ENCODE results near the gene CTNND2.
"Not testable (repeated sequence)": the region's sequence is repeated elsewhere in the genome, so short reads cannot be mapped to it uniquely, and the experiment has no call there.

The CTNND2 gene

DNA sequence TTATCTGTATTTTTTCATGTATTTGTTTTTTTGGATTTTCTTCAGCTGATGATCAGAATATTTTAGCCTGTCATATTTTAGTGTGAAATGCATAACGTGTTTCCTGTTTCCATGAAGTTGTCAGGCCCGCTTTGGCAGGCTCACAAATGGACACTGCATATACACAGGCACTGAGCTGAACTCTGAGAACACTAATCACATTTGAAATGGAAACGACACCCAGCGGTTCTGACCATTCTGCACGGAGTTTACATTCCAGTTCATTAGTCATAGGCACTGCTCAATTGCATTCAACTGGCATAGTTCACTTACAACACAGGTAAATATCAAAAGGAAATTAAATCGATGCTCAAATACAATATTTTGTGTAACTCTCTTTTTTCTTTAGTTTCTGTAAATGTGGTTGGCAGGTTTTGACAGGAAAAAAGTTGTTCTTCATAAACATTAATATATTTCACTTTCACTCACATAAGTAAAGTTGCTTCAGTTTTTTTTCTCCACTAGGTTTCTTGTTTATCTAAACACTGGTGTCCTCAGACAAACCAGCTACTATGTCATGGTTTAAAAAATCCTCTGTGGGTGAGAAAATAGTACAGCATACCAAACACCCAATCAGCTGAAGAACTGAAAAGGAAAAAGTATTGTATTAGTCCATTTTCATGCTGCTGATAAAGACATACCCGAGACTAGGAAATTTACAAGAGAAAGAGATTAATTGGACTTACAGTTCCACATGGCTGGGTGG lies 584.2 kb downstream of the CTNND2 start:
- Histone ChIP-seq H3K27me3 (ENCODE audit: insufficient read depth, low read length, poor library complexity) (no peaks in the 10 kb centered on the region), H3K36me3 (ENCODE audit: insufficient read depth, low read length) (no peaks in the 10 kb centered on the region), H3K4me1 (ENCODE audit: insufficient read depth, low read length) (no peaks in the 10 kb centered on the region), H3K9me3 (ENCODE audit: insufficient read depth, low read length, severe bottlenecking) (no peaks in the 10 kb centered on the region), H3K4me3 (ENCODE audit: low read depth in 1 of 2, low read length in 2 of 2) (no peak overlapping the region), H3K79me2 (ENCODE audit: insufficient read depth, low read length) (no peaks in the 10 kb centered on the region), H4K20me1 (ENCODE audit: insufficient read depth, low read length) (no peaks in the 10 kb centered on the region), H3K27ac (ENCODE audit: low read length) (no peak overlapping the region), H3K9ac (ENCODE audit: low read depth, low read length) (no peak overlapping the region), H2AFZ (ENCODE audit: low read depth, low read length) (no peak overlapping the region), H3K4me2 (ENCODE audit: insufficient read depth, low read length) (no peak overlapping the region)
- no peak for ATAC-seq (ENCODE audit: insufficient read depth, low read depth)
- TF ChIP-seq, protein P1, sequence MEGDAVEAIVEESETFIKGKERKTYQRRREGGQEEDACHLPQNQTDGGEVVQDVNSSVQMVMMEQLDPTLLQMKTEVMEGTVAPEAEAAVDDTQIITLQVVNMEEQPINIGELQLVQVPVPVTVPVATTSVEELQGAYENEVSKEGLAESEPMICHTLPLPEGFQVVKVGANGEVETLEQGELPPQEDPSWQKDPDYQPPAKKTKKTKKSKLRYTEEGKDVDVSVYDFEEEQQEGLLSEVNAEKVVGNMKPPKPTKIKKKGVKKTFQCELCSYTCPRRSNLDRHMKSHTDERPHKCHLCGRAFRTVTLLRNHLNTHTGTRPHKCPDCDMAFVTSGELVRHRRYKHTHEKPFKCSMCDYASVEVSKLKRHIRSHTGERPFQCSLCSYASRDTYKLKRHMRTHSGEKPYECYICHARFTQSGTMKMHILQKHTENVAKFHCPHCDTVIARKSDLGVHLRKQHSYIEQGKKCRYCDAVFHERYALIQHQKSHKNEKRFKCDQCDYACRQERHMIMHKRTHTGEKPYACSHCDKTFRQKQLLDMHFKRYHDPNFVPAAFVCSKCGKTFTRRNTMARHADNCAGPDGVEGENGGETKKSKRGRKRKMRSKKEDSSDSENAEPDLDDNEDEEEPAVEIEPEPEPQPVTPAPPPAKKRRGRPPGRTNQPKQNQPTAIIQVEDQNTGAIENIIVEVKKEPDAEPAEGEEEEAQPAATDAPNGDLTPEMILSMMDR (IDR thresholded peaks at IDR 0.05; ENCODE audit: borderline replicate concordance, extremely low read depth, low read length, poor library complexity, severe bottlenecking), result no peak
- TF ChIP-seq EZH2 (IDR thresholded peaks at IDR 0.05; ENCODE audit: borderline replicate concordance, low read depth, low read length, severe bottlenecking), result no peak
- no peak for DNase-seq

DNA sequence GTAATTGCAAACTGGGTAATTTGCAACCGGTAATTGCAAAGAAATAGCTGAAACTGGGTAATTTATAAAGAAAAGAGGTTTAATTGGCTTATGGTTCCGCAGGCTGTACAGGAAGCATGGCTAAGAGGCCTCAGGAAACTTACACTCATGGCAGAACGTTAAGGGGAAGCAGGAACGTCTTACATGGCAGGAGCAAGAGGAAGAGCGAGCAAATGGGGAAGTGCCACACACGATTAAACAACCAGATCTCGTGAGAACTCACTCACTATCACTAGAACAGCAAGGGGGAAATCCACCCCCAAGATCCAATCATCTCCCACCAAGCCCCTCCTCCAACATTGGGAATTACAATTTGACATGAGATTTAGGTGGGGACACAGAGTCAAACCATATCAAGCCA lies 590.6 kb downstream of the CTNND2 start:
- H3K9me3 ChIP-seq (ENCODE audit: insufficient read depth, low read length, severe bottlenecking); H3K9ac ChIP-seq (ENCODE audit: low read depth, low read length); H3K4me2 ChIP-seq (ENCODE audit: insufficient read depth, low read length); H3K4me3 ChIP-seq (ENCODE audit: low read depth in 1 of 2, low read length in 2 of 2); H4K20me1 ChIP-seq (ENCODE audit: insufficient read depth, low read length); H3K27me3 ChIP-seq (ENCODE audit: insufficient read depth, low read length, poor library complexity); H3K4me1 ChIP-seq (ENCODE audit: insufficient read depth, low read length); H2AFZ ChIP-seq (ENCODE audit: low read depth, low read length); H3K79me2 ChIP-seq (ENCODE audit: insufficient read depth, low read length); H3K36me3 ChIP-seq (ENCODE audit: insufficient read depth, low read length); H3K27ac ChIP-seq (ENCODE audit: low read length); DNase-seq; ATAC-seq (ENCODE audit: insufficient read depth, low read depth): not testable (repeated sequence)

DNA sequence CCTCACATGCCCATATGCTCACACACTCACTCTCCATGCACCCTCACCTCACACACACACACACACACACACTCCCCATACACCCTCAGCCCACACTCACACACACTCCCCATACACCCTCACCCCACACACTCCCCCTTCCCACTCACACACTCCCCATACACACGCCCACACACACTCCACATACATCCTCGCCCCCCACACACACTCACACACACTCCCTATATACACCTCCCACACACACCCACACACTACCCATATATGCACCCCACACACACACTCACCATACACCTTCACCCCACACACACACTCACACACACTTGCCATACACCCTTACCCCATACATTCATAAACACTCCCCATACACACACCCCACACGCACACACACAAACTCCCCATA lies 592.5 kb downstream of the CTNND2 start:
- no peak for TF ChIP-seq EZH2 (IDR thresholded peaks at IDR 0.05; ENCODE audit: borderline replicate concordance, low read depth, low read length, severe bottlenecking)
- TF ChIP-seq, protein P1 (IDR thresholded peaks at IDR 0.05; ENCODE audit: borderline replicate concordance, extremely low read depth, low read length, poor library complexity, severe bottlenecking), result no peak
- H2AFZ ChIP-seq (ENCODE audit: low read depth, low read length), result no peak overlapping the region
- no peaks in the 10 kb centered on the region for H4K20me1 ChIP-seq (ENCODE audit: insufficient read depth, low read length)
- no peaks in the 10 kb centered on the region for H3K4me1 ChIP-seq (ENCODE audit: insufficient read depth, low read length)
- ATAC-seq (ENCODE audit: insufficient read depth, low read depth) (no peak), DNase-seq (no peak)
- no peaks in the 10 kb centered on the region for H3K27me3 ChIP-seq (ENCODE audit: insufficient read depth, low read length, poor library complexity)
- no peaks in the 10 kb centered on the region for H3K36me3 ChIP-seq (ENCODE audit: insufficient read depth, low read length)
- H3K4me3 ChIP-seq (ENCODE audit: low read depth in 1 of 2, low read length in 2 of 2), result no peak overlapping the region
- H3K9me3 ChIP-seq (ENCODE audit: insufficient read depth, low read length, severe bottlenecking), result no peaks in the 10 kb centered on the region
- no peaks in the 10 kb centered on the region for H3K79me2 ChIP-seq (ENCODE audit: insufficient read depth, low read length)
- no peak overlapping the region for H3K4me2 ChIP-seq (ENCODE audit: insufficient read depth, low read length)
- no peak overlapping the region for H3K9ac ChIP-seq (ENCODE audit: low read depth, low read length)
- H3K27ac ChIP-seq (ENCODE audit: low read length), result no peak overlapping the region

DNA sequence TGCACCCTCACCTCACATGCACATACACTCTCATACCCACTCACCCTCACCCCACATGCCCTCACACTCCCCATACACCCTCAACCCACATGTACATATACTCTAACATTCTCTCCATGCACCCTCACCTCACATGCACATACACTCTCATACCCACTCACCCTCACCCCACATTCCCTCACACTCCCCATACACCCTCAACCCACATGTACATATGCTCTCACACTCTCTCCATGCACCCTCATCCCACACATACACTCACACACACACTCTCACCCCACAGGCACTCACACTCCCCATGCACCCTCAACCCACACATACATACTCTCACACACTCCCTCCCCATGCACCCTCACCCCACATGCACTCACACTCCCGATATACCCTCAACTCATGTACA lies 593.0 kb downstream of the CTNND2 start:
- Histone ChIP-seq H3K79me2 (ENCODE audit: insufficient read depth, low read length) (no peaks in the 10 kb centered on the region), H3K4me1 (ENCODE audit: insufficient read depth, low read length) (no peaks in the 10 kb centered on the region), H2AFZ (ENCODE audit: low read depth, low read length) (no peak overlapping the region), H3K4me2 (ENCODE audit: insufficient read depth, low read length) (no peak overlapping the region), H3K27ac (ENCODE audit: low read length) (no peak overlapping the region), H3K9ac (ENCODE audit: low read depth, low read length) (no peak overlapping the region), H3K9me3 (ENCODE audit: insufficient read depth, low read length, severe bottlenecking) (no peaks in the 10 kb centered on the region), H3K27me3 (ENCODE audit: insufficient read depth, low read length, poor library complexity) (no peaks in the 10 kb centered on the region), H3K36me3 (ENCODE audit: insufficient read depth, low read length) (no peaks in the 10 kb centered on the region), H3K4me3 (ENCODE audit: low read depth in 1 of 2, low read length in 2 of 2) (no peak overlapping the region), H4K20me1 (ENCODE audit: insufficient read depth, low read length) (no peaks in the 10 kb centered on the region)
- TF ChIP-seq, protein P1 (IDR thresholded peaks at IDR 0.05; ENCODE audit: borderline replicate concordance, extremely low read depth, low read length, poor library complexity, severe bottlenecking), result no peak
- TF ChIP-seq EZH2 (IDR thresholded peaks at IDR 0.05; ENCODE audit: borderline replicate concordance, low read depth, low read length, severe bottlenecking), result no peak
- DNase-seq (no peak), ATAC-seq (ENCODE audit: insufficient read depth, low read depth) (no peak)

Measured in DND-41 (cell line).